HG03095 (cell line): ENCODE measurements around the gene CC2D2B.
"Not testable (repeated sequence)": the region's sequence is repeated elsewhere in the genome, so short reads cannot be mapped to it uniquely, and the experiment has no call there.

Experiments used
- ATAC-seq: cut with Tn5 transposase; IDR thresholded peaks from one replicate; pipeline ENCODE4 v1.9.1; 2021; ENCODE audit warnings: moderate library complexity; ENCODE audit not compliant: unreplicated experiment

CC2D2B gene

GRCh38 chr10:96014473-96015102 is 106.8 kb downstream of the CC2D2B start:
- no peak for ATAC-seq

DNA sequence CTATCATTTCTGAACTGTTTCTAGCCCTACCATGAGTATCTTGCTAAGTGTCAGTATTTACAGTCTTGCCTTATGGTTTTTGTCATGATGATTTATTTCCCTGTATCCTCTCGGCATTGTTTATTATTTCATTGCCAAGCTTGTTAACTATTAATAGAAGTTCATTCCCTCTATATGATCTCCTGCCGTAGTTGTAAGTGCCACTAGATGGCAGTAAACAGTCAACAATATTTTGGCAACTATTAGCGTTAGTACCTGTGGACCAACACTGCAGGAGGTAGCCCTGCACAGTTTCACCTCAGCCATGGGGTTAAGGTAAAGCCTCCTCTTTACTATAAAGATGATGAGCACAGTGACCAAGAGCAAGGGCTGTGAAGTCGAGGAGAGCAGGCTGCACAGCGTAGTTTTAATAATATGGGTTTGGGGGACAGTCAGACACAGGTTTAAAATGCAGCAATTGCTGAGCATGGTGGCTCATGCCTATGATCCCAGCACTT is 109.5 kb downstream of the CC2D2B start:
- ATAC-seq = peak; percentile 77

DNA sequence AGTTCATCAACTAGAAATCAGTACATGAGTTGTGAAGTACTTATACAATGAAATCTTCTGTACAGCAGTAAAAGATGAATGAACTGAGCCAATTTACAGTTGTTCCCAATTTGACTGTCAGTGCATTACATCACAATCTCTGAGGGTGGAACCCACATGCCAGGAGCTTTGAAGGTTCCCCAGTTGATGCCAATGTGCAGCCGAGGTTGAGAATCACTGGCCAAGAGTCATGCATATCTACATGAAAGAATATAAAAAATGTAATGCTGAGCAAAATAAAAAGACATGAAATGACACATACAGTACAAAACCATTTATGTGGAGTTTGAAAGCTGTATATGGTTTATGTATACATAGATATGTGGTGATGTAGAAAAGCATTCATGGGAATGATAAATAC is 113.6 kb downstream of the CC2D2B start:
- ATAC-seq = no peak

GRCh38 chr10:96022739-96023138 is 115.0 kb downstream of the CC2D2B start:
- no peak for ATAC-seq

DNA sequence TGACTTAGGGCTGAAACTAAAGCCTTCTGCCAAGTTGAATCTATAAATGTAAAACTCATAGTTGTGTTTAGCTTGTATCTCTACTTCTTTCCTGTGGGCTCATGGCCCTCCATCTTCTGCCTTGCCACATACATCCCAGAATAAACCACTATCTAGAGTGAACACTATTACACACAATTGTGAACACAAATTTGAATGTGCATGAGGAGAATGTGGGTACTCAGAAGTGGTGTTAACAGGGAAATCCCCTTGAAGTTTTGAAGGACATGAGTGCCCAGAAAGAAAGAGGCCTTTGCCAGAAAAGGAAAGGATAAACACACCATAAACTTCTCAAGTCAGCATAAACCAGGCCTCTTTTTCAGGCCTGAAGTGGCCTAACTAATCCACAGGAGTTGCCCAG is 115.4 kb downstream of the CC2D2B start:
- ATAC-seq = no peak

DNA sequence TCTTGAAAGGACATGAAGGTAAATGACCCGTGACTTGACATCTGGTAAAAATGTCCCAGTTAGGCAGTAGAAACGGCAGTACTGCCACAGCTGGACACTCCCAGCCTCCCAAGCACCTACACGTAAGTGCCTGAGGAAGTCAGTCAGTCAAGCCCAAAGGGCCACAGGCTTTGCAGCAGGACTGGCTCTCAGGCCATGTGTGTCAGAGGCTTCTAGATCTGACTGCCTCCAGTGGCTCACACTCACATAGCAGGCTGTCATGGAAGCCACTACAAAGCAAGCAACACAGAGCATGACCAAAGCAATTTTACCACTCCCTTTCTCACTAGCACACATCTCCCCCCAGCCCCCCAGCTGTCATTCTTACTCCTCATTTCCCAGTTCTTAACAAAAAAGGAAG is 117.8 kb downstream of the CC2D2B start:
- no peak for ATAC-seq

DNA sequence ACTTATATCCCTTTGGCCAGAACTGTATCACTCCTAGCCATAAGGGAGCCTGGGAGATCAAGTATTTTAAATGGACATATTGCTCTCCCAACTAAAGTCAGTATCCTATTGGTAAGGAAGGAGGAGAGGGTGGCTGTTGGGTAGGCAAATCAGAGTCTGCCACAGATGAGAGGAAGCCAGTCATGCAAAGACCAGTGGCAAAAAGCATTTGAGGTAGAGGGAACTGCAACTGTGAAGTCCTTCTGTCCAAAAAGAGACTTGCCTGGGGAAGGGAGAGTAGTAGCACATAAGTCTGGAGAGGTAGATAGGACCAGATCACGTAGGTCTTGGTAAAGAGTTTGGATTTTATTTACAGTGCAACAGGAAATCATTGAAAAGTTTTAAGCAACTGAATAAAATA is 126.8 kb downstream of the CC2D2B start:
- no peak for ATAC-seq

DNA sequence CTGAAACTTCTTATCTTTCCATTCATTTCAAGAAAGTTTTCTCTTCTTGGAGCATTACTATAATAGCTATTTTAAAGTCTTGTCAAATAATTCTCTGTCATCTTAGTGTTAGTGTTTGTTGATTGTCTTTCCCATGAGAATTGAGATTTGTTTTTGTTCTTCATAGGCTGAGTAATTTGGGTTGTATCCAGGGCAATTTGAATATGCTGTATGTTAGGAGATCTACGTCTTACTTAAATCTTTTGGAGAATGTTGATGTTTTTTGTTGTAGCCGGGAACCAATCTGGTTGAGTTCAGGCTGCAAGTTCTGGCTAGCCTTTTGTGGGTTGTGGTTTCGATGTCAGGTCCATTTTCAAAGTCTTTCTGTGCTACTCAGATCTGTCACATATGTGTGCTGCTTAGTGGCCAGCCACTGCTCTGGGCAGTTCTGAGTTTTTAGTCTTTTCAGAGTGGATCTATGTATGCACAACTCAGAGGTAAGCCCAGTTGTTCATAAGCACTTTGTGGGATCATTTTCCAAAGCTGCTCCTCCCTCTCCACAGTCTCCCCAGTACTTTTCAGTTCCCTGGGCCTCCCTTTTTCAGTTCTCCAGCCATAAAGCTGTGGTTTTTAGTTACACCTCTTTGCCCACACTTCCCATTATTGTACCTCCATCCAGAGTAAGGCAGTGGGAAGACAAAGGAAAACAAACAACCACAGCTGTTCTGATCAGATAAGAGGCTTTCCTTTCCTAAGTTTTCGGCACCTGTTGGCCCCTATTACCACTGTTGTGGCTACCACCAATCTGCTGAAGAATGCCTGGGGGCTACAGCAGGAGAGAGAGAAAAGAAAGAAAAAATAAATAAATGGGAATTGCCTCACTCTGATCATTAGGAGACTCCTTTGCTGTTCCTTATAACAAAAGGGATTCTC is 131.0 kb downstream of the CC2D2B start:
- ATAC-seq = no peak

DNA sequence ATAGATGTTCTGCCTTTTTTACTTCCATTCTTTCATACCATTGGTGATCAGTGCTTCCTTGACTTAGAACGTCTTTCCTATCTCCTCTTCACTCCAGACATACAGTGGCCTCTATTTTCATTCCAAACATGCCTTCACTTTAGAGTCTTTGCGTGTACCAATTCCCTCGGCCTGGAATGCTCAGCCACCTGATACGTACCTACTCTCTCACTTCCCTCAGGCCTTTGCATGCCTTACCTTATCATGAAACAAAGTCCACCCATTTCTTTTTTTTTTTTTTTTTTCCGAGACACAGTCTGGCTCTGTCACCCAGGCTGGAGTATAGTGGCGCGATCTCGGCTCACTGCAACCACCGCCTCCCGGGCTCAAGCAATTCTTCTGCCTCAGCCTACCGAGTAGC is 133.4 kb downstream of the CC2D2B start:
- ATAC-seq = no peak

GRCh38 chr10:96043033-96043892 is 135.5 kb downstream of the CC2D2B start, which contains the start of gene CCNJ:
CCNJ (plus strand) TSS chr10:96043583; CDS start chr10:96044394, 811 bp downstream.
- ATAC-seq = peak; percentile 83

DNA sequence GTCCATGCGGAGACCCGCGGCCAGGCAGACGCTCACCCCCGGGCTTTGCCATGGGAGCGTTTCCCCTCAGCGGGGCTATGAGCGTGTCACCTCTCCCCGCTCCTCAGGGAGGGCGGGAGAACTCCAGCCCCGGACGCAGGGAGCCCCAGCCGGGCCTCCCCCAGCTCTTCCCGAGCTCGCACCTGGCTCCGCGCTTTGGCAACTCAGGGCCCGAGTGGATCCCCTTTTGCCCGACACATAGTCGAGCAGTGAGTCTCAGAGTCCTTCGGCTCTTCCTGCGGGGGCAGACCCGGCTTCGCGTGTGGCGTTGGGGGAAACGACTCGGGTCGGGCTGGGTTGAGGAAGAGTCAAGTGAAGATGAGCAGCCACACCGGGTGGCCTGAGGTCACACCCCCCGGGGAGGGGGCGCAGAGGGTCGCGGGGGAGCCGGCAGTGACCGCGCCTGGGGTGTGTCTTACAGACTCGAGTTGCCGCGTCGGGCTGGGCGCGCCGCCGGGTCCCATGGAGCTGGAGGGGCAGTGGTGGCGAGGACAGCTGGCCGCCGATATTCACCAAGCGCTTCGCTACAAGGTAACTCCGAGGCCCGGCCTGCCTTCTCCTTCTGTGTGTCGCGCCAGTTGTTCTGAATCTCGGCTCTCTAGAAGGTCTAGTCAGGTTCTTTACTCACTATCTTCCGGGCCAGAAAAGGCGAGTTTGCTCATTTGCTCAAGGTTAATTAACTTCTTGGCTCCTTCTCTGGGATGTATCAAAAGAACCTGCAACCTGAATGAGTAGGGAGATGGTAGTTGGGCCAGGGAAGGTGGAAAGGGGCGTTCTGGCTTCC is 136.3 kb downstream of the CC2D2B start:
- ATAC-seq = peak; percentile 32

DNA sequence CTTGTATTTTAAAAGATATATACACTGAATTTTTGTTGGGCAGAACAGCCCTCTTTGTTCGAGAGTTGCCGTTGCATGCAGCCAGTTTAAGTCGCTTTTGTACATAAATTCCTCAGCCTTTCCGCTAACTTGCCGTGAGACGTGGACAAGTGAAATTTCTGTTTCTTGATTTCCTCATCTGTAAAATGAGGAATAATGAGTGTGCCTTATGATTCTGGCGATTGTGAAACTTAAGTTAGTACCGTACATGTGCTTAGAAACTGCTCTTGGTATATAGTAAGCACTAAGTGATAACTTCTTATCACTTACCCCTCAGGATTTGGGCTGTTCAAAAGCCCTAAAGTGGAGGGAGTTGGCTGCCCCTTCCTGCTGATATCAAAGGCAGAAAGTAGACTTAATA is 137.0 kb downstream of the CC2D2B start:
- ATAC-seq = no peak

- ATAC-seq = no peak
These were observed 138.8 kb downstream of the CC2D2B start for GRCh38 chr10:96046546-96046945.

DNA sequence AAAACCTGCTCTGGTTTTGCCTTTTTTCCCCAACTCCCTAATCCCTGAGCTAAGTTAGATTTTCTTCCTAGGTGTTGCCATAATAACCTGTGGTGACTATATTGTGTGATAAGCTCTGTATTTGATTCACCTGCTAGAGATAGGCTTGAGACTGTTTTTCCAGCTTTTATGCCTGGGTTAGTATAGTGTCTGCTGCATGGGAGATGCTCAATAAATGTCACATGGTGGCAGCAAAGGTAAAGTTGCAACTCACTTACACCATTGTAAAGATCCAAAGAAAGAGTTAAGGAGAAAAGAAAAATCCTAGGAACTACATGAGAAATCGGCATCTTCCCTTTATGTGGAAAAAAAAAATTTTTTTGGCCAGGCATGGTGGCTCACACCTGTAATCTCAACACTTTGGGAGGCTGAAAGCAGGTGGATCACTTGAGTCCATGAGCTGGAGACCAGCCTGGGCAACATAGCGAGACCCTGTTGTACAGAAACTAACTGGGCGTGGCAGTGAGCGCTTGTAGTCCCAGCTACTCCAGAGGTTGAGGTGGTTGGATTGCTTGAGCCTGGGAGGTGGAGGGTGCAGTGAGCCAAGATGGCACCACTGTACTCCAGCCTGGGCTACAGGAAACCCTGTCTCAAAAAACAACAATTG is 139.4 kb downstream of the CC2D2B start:
- no peak for ATAC-seq

DNA sequence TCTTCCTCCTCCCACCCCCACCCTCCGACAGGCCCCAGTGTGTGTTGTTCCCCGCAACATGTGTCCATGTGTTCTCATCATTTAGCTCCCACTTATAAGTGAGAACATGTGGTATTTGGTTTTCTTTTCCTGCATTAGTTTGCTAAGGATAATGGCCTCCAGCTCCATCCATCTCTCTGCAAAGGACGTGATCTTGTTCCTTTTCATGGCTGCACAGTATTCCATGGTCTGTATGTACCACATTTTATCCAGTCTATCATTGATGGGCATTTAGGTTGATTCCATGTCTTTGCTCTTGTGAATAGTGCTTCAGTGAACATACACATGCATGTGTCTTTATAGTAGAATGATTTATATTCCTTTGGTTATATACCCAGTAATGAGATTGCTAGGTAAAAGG is 140.2 kb downstream of the CC2D2B start:
- not testable (repeated sequence) for ATAC-seq

- no peak for ATAC-seq
These were observed 141.6 kb downstream of the CC2D2B start for GRCh38 chr10:96049340-96049739.

GRCh38 chr10:96053985-96054384 is 146.2 kb downstream of the CC2D2B start:
- no peak for ATAC-seq

GRCh38 chr10:96056787-96057186 is 149.0 kb downstream of the CC2D2B start:
- no peak for ATAC-seq

- no peak for ATAC-seq
These were observed 153.5 kb downstream of the CC2D2B start for GRCh38 chr10:96061232-96061631.

GRCh38 chr10:96072674-96073073 is 164.9 kb downstream of the CC2D2B start:
- no peak for ATAC-seq
